Activated CD4-positive, alpha-beta T cell treated with anti-CD3 and anti-CD28 coated beads, Interleukin-2, amount 50 U/mL, for 24 hours (primary cell): ENCODE measurements around the gene HINFP.
"Not testable (repeated sequence)": the region's sequence is repeated elsewhere in the genome, so short reads cannot be mapped to it uniquely, and the experiment has no call there.

Source experiments
- DNase-seq, 2 donors: peaks; one replicate each; pipeline ENCODE4 v3.0.0-alpha.2; 2020; ENCODE audit warnings: low read depth in 1 of 2, low spot score in 1 of 2

Gene HINFP

DNA sequence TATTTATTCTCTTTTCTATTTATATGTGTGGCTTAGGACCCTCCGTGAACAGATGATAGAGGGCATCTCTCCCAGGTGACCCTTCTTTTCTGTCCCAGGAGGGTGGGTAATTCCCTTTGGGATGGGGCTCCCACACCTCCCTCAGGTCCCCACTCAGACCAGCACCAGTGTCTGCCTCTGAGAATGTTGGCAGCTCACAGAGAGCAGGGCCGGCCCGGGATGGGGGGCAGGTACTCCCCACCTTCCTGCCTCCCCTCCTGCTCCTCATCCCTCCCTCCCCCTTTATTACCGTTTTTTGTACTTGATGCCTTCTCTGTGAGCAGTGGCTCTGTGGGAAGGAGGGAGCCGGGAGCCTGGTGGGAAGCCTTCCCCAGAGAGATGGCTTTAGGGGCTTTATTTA is 4.8 kb upstream of the HINFP start:
- no peak for DNase-seq

DNA sequence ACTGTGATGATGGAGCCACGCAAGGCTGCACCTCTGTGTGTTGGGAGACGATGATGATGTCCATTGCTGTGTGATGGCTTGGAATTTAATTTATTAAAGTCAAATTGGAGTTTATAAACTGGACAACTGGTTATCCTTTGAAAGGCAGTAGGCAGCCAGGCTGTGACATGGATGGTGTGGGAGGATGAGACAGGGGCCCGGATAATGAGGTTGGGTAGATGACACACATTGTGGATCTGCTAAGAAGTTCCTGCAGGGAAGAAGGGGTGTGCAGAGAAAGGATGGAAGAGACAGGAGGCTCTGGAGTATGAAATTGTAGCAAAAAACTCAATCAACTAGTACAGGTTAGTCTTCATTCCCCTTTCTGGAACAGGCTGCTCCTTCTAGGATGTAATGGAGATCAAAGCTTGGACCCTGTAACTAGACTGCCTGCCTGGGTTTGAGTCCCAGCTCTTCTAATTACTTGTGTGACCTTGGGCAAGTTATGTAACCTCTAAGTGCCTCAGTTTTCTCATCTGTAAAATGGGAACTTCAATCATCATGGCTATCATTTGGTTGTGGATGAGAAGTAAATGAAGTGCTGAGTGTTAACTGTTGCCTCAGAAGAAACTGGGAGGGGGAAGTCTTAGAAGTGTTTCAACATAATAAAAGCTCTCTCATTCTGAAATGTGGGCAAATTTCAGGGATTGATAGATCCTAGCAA is 4.2 kb upstream of the HINFP start:
- no peak for DNase-seq

DNA sequence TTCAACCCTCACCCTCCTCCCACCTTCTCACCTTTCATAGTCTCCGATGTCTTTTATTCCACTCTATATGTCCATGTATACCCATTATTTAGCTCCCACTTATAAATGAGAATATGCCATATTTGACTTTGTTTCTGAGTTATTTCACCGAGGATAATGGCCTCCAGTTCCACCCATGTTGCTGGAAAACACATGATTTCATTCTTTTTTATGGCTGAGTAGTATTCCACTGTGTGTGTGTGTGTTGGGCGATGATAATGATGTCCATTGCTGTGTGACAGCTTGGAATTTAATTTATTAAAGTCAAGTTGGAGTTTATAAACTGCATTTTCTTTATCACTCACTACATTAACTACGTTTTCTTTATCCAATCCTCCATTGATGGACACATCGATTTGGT is 3.2 kb upstream of the HINFP start:
- DNase-seq = no peak

DNA sequence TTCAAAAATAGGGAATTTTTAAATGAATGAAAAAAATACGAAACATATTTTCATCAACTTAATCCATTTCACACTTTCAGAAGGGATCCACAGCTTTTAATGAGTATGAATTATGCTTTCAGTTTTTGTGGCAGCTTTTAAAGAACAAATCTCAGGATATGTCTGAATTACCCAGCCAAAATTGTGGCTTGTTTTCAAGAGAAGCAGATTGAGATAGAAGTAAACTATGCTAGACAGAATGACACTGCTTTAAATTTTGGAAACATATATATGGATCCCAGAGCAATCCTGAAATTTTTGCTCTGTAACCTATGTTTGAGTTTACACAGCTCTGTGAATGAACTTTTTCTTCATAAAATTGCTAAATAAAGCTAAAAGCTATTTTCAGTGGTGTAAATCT is 2.4 kb upstream of the HINFP start:
- no peak for DNase-seq

DNA sequence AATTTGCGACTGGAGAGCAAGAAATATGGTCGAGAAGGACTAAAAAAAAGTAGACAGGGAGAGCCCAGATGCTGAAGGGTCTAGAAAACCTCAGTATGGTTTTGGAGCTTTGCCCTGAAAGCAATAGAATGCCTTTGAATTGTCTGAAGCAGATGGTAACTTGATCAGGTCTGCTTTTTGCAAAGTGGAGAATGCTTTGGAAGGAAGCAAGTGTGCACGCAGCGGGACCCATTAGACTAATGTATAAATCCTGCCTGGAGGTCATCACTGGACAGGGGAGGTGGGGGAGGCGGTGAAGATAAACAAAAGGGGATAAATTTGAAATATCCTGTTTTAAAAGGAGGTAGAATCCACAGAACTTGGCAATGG is 757 bp upstream of the HINFP start:
- DNase-seq = no peak

DNA sequence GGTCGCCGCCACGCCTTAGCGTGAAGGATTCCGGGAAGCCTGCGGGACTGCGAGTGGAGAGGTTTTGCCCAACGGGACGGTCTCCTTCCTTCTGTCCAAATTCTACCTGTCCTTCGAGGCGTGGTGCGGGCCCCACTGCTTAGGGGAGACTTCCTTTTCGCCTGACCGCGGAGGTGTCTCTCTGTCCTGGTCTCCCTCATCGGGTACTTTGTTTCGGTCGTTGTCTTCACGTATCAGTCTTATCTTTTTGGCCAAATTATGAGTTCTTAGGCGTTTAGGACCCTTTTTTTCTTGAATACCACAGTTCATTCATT is 388 bp downstream of the HINFP start:
- no peak for DNase-seq

DNA sequence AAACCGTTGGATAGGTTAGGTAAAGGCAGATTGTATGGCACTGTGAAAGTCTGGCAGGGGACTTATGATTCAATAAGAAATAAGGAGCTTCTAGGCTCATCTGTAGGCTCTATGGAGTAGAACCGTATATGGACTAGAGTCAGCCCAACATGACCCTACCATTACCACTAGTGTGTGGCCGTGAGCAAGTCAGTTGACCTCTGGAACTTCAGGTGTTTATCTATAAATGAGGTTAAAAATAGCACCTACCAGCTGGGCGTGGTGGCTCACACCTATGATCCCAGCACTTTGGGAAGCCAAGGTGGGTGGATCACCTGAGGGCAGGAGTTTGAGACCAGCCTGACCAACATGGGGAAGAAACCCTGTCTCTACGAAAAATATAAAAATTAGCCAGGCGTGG is 4.4 kb downstream of the HINFP start:
- DNase-seq = no peak

DNA sequence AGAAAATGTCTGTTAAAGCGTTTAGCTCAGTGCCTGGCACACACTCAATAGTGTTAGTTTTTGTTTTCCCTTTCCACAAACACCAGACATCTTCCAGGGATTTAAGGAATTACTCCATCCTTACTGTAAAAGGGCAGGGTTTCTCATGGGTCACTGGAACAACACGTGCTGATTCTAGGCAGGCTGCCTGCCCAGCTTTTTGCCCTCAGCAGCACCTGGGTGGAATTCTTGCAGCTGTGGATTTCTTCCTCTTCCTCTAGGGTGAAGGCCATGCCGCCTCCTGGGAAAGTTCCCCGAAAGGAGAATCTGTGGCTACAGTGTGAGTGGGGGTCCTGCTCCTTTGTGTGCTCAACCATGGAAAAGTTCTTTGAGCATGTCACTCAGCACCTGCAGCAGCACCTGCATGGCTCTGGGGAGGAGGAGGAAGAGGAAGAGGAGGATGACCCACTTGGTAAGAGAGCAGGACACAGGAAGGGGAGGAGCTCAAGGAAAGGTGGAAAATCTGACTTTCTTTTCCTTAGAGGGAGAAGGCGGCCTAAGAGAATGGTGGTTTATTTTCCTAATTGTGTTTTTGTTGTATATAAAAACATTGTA is 5.4 kb downstream of the HINFP start:
- no peak for DNase-seq

DNA sequence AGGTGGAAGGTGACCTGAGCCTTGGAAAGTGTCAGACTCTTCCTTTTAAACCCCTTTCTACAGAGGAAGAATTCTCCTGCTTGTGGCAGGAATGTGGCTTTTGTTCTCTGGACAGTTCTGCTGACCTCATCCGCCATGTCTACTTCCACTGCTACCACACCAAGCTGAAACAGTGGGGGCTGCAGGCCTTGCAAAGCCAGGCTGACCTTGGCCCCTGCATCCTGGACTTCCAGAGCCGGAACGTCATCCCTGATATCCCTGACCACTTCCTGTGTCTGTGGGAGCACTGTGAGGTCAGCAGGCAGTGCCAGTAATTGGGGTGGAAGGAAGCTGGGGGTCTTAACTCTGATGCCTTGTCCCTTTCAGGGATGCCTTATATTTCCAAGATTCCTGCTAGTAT is 9.3 kb downstream of the HINFP start:
- no peak for DNase-seq

DNA sequence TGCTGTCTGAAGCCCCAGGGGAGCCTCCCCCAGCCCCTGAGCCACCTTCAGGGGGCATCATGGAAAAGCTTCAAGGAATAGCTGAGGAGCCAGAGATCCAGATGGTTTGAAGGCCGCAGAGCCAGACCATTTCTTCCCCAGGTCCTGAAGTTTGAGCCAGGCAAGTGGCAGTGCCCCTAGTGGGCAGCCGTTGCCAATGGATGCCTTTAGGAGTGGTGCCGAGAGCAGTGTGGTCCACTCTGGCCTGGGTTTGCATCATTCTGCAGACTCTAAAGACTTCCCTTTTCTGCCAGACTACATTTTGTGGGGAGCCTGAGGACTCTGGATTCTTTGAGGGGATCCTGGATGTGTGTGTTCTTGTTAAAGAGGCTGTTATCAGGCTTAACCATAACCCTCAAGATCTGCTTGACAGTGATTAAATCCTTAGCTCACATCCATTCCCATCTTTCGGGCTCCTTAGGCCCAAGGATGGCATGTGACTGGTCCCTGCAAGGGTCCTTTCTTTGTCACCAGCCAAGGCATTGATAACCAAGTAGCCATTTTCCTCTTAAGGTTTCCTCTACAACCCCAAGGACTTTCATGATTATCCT is 13.1 kb downstream of the HINFP start:
- no peak for DNase-seq

DNA sequence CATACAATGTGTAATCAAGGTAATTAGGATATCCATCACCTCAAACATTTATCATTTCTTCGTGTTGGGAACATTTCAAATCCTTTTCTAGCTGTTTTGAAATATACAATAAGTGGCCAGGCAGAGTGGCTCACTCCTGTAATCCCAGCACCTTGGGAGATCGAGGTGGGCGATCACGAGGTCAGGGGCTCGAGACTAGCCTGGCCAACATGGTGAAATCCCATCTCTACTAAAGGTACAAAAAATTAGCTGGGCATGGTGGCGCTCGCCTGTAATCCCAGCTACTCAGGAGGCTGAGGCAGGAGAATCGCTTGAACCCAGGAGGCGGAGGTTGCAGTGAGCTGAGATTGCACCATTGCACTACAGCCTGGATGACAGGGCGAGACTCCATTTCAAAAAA is 17.9 kb downstream of the HINFP start:
- not testable (repeated sequence) for DNase-seq

DNA sequence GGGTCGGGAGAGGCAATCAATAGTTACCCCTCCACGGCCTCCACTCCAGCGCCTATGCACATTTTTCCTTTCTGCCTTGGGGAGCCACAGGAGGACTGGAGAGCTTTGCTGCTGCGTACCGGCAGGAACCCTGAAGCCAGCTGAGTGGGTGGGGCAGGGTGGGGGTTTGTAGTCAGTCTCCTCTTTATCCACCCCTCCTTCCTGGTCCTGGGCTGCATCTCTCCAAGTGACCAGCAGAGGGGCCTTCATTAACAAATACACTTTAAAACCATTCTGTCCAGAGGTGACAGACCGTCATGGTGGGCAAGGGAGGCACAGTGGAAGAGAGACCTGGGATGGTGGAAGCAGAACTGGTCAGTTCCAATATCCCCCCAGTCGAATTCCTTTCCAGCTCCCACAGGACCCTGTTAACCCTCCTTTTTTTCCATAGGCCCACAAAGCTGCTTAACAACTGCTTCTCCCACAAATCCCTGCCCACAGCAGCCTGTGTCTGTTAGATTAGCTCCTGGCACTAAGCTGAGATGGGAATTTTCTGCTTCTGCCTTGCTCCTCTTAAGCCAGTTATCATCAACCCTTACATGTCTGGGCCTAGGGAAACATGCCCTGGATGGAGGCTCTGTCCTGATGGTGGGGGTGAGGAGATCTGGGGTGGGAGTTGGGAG is 23.6 kb downstream of the HINFP start:
- no peak for DNase-seq

DNA sequence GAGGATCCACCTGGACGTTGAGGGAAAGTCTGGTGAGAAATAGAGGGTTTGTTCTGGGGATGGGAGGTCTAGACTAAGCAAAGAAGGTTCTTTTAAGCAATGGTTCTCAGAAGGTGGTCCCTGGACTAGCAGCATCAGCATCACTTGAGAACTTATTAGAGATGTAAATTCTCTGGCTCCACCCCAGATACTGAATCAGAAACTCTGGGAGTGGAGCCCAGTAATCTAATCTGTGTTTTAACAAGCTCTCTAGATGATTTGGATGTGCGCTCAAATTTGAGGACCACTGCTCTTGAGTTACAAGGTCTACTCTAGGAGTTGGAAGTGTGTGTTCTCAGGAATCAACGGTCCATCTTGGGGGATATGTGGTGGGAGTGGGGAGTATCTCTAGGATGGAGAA is 24.2 kb downstream of the HINFP start:
- DNase-seq = no peak

DNA sequence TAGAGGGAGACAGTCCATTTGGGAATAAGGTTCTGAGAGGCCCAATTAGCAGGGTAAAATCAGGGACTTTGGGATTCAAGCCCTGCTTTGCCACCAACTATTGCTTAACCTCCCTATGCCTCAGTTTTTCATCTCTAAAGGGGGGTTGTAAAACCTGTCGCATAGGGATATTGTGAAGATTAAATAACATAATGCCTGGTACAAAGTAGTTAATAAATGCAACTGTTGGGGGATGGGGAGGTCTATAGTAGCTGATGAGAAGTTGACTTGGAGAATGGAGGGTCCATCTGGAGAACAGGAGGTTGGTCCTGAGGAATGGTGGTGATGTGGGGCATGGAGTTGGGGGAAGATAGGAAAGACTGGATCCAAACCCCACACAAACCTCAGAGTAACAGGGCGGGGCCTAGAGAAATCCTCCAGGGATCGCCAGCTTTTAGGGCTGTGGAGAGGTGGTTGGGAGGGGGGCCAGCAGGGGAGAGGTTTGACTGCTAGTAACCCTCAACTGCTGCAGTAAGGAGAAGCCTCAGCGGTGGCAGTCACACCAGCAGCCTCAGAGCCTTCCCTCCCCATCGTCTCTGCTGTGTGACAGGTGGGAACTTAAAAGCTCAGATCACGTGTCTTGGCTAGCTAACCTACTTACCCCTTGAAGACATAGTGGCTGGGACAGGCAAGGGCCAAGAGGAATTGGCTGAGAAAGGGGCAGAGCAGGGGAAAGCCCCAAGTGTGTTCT is 26.4 kb downstream of the HINFP start:
- DNase-seq = no peak

DNA sequence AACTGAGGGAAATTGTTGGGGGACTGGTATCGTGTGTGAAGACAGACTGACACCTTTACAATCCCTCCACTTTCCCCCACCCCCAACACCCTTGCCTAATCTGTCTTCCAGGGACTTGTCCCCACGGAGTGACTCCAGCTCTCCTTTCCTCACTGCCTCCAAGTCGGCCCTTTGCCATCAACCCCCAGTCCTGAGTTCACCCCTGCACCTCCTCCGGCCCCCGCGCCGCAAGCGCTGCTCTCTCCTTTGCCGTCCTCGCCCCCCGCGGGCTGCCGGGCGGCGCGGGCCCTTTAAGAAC is 27.3 kb downstream of the HINFP start:
- no peak for DNase-seq

DNA sequence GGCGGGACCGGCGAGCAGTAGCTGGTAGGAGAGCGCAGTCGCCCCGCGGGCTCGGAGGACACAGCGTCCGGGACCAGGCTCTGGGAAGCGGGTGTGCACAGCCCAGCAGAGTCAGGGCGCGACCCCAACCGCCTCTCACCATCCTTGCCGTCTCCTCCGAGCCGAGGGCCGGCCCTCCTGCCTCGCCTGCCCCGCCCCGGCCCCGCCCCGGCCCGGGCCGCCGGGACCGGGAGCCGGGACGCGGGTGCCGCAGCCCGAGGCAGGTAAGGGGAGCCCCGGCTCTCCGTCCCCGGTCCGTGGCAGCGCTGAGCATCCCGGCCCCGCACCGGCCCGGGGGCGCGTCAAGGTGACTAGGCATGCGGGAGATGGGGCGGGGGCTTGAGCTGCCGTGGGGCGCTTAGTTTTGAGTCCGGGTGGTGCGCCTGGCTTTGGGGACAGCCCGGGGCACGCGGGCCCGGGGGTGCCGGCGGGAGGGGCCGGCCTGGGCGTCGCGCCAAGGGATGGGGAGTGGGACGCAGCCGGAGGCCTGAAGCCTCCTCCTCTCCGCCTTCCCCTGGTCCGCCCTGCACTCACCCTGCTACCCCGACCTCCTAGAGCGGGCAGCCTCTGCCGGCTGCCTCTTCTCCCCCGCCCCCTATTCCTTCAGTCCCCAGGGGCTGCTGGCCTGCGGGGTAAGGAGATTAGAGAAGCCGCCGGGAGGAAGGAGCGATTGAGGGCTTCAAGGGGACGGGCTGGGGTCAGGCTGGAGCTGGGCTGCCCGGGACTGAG is 27.8 kb downstream of the HINFP start, which contains the start of gene ABCG4:
TSS of gene ABCG4 (plus strand) at position 35 of the 768 bp plus-strand sequence. CDS start 914 bp downstream, outside the sequence.
- DNase-seq = no peak

DNA sequence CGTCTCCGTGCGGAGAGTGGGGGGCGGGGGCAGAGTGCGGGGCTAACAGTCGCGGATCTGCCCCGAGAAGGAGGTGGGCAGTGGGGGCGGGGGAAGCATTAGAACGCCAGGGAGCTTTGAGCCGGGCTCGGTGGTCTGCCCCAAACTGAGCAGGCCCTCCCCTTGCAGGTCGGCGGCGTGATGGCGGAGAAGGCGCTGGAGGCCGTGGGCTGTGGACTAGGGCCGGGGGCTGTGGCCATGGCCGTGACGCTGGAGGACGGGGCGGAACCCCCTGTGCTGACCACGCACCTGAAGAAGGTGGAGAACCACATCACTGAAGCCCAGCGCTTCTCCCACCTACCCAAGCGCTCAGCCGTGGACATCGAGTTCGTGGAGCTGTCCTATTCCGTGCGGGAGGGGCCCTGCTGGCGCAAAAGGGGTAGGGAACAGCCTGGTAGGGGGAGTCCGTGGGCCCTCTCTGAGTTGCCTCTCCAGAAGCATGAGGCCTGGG is 28.5 kb downstream of the HINFP start:
- DNase-seq = no peak

DNA sequence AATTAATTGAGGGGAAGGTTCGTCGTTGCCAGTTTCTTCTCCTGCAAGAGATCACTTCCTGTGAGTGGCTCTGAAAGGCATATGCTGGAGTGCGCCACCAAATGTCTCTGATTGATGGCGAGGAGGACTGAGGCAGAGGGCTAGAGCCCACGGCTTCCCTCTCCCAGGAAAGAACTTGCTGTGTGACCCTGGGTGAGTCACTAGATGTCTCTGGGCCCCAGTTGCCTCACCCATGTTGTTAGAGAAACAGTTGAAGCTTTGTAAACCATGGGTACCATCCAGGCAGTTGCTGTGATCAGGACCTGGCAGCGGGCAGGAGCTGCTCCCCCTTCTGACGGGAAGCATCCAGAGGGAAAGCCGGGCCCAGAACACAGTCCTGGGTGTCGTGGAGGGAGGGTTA is 30.7 kb downstream of the HINFP start:
- DNase-seq = no peak

DNA sequence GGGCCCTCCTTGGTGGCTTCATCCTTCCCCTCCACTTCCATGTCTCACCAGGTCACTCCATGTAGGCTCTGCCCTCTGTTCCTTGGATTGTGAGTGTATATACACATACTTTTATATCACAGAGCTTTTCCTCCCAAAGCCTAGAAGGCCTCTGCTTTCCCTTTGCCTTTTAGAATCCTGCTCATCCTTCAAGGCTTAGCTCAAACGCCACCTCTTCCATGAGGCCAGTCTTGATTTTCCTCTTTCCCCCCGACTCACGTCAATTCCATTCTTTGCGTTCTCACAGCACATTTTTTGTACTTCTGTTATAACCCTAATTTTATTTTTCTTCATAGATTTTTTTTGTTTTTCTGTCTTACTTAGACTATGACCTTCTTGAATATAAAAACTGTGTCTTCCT is 31.2 kb downstream of the HINFP start:
- no peak for DNase-seq

DNA sequence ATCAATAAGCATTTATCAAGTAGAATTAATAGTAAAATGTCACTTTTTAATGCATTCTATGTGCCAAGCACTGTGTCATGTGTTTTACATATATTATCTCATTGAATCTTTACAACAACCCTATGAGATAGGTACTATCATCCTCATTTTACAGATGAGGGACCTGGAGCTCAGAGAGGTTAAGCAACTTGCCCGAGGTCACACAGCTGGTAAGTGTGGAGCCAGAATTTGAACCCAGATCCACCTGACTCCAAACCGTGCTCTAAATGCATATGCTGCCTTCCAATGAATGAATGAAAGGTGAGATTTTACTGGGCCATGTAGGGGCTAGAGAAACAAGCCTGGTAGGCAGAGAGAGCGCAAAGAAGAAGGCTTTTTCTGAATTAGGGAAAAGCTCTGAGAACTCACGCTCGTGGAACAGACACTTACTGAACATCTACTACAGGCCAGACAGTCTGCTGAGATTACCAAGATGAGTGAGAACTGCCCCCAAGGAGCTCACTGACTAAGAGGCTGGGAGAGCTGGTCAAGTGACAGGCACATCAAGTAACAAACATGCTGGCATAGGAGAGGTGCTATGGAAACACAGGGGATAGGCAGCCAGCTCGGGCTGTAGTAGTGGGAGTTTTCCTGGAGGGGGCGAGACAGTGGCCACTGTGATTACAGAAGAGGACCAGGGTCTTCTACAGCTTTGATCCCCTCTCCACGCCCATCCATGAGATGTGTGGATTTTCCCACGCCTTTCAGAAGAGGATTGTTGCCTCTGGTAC is 31.9 kb downstream of the HINFP start:
- no peak for DNase-seq
